Activated T-cell treated with anti-CD3 and anti-CD28 coated beads, Interleukin-2, amount 50 U/mL, for 4 hours (primary cell): ENCODE data around the gene SGK1. TPM values are rescaled to one million over a fixed set of nuclear protein-coding genes. Genes with fewer than 3 reads are reported as not detected.
"Not testable (repeated sequence)": the region's sequence is repeated elsewhere in the genome, so short reads cannot be mapped to it uniquely, and the experiment has no call there.

Source experiments
- ATAC-seq, 2 donors: fragments of 200-7000 bp; cut with Tn5 transposase; one replicate each; pipeline ENCODE4 v1.10.0; 2021
- DNase-seq: peaks from one replicate; pipeline ENCODE4 v3.0.0-alpha.2; 2020
- H3K27me3 Mint-ChIP-seq: one replicate; pipeline ENCODE4 v1.8.0; 2021; ENCODE audit warnings: low read depth, mixed read lengths
- H3K36me3 Mint-ChIP-seq: one replicate; pipeline ENCODE4 v1.8.0; 2022; ENCODE audit warnings: mixed read lengths; ENCODE audit not compliant: insufficient read depth
- H3K4me1 Mint-ChIP-seq: one replicate; pipeline ENCODE4 v1.8.0; 2021; ENCODE audit warnings: low read depth, mixed read lengths
- H3K4me3 Mint-ChIP-seq: one replicate; pipeline ENCODE4 v1.8.0; 2021; ENCODE audit warnings: mild to moderate bottlenecking, moderate library complexity, mixed read lengths
- H3K9me3 Mint-ChIP-seq: one replicate; pipeline ENCODE4 v1.8.0; 2021; ENCODE audit warnings: mixed read lengths
- total RNA-seq, 3 donors: library from RNA; stranded (reverse); gene quantifications; one replicate each; pipeline ENCODE4 v1.2.1, GENCODE V29; 2021

SGK1 gene
- total RNA-seq, 3 donors from 2014 or later: 26.4 to 40.4 (median 36.9) TPM

DNA sequence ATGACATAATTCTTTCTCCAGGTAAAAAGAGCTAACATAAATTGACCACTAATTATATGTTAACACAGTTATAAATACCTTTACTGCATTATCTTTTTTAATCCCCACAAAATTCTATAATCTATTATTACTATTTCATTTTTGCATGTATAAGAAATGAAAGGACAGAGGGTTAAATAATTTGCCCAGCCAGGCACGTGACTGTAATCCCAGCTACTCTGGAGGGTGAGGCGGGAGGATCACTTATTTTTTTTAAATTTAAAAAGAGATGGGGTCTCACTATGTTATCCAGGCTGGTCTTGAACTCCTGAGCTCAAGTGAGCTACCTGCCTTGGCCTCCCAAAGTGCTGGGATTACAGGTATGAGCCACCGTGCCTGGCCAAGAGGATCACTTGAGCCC, 121.9 kb downstream of the SGK1 start:
- DNase-seq: no peak
- H3K27me3 Mint-ChIP-seq: no peaks in the 10 kb centered on the region
- no peak for ATAC-seq
- no peak overlapping the region for H3K4me3 Mint-ChIP-seq
- H3K36me3 Mint-ChIP-seq: no peaks in the 10 kb centered on the region
- H3K4me1 Mint-ChIP-seq: peaks cover 11% of the 10 kb centered on the region
- no peaks in the 10 kb centered on the region for H3K9me3 Mint-ChIP-seq

- no peaks in the 10 kb centered on the region for H3K36me3 Mint-ChIP-seq
- ATAC-seq (no peak), DNase-seq (no peak)
- peaks cover 11% of the 10 kb centered on the region for H3K4me1 Mint-ChIP-seq
- H3K27me3 Mint-ChIP-seq: no peaks in the 10 kb centered on the region
- no peaks in the 10 kb centered on the region for H3K9me3 Mint-ChIP-seq
- no peak overlapping the region for H3K4me3 Mint-ChIP-seq
Measured at GRCh38 chr6:134195164-134195906, 122.6 kb downstream of the SGK1 start.

DNA sequence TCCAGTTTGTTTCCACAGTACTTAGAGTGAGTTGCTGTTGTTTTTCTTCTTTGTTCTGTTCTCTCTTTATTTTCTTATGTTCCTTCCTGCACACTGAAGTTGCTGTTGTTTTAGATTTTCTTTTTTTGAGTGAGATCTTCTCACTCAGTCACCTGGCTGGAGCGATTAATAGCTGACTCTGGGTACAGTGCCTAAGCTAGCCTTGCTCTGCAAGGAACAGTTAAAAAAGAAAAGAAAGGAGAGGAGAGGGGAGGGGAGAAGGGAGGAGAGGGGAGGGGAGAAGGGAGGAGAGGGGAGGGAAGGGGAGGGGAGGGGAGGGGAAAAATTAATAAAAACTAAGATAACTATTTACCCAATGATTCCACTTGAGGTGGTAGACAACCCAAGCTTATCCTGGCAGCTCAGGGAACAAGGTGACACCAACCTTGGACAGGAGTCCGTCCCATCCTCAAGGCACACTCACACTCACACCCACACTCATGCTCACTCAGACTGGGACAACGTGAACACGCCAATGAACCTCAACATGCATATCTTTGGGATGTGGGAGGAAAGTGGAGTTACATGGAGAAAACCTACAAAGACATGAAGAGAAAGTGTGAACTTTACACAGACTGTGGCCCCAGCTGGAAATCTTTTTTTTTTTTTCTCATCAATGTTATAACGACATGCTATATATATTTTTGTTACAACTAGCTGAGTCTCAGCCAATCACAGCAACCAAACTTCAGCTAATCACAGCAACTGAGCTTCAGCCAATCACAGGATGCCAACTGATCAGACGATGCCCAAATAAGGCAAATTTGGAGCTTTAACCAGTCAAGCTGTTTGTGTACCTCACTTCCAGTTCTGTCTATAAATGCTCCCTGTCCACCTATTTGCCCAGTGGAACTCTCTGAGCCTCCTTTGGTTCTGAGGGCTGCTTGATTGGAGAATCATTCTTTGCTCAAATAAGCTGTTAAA, 124.1 kb downstream of the SGK1 start:
- DNase-seq (no peak), ATAC-seq (no peak)
- Mint-ChIP-seq H3K27me3 (no peaks in the 10 kb centered on the region), H3K4me1 (peaks cover 11% of the 10 kb centered on the region), H3K9me3 (no peaks in the 10 kb centered on the region), H3K36me3 (no peaks in the 10 kb centered on the region), H3K4me3 (no peak overlapping the region)

GRCh38 chr6:134192609-134193008, 125.3 kb downstream of the SGK1 start:
- H3K36me3 Mint-ChIP-seq, H3K9me3 Mint-ChIP-seq, DNase-seq, H3K4me3 Mint-ChIP-seq, ATAC-seq, H3K27me3 Mint-ChIP-seq: not testable (repeated sequence)
- peaks cover 11% of the 10 kb centered on the region for H3K4me1 Mint-ChIP-seq

DNA sequence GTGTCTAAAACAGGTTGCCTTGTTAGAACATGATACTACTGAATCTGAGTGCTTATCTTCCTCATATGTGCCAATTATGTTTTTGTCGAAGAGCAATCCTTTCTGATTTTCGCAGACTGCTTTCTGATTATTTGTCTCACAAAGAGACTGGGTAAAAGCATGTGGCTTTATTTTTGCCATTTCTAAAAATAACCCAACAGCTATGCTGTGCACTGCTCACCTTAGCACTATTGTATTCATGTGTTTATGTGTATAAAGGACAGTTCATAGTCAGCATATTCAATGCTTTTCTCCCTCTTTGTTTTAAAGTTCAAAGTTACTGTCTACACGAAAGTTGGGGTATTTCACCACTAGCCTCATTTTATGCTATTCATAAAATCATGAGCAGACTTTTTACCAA, 127.0 kb downstream of the SGK1 start:
- Mint-ChIP-seq H3K4me1 (peaks cover 12% of the 10 kb centered on the region), H3K27me3 (no peaks in the 10 kb centered on the region), H3K4me3 (no peak overlapping the region), H3K9me3 (no peaks in the 10 kb centered on the region), H3K36me3 (no peaks in the 10 kb centered on the region)
- no peak for ATAC-seq
- no peak for DNase-seq

DNA sequence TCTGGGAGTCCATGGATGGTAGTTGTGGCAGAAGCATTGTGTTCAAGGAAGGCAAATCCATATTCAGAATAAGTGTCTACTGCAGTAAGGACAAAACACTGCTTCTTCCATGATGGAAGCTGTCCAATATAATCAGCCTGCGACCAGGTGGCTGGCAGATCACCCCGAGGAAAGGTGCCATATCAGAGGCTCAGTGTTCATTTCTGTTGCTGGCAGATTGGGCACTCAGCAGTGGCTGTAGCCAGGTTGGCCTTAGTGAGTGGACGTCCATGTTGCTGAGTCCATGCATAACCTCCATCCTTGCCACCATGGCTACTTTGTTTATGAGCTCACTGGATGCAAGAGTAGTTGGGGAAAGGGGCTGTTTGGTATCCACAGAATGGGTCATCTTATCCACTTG, 130.2 kb downstream of the SGK1 start:
- no peak for ATAC-seq
- Mint-ChIP-seq H3K4me1 (peaks cover 10% of the 10 kb centered on the region), H3K27me3 (no peaks in the 10 kb centered on the region), H3K36me3 (no peaks in the 10 kb centered on the region), H3K9me3 (no peaks in the 10 kb centered on the region), H3K4me3 (no peak overlapping the region)
- DNase-seq: no peak

DNA sequence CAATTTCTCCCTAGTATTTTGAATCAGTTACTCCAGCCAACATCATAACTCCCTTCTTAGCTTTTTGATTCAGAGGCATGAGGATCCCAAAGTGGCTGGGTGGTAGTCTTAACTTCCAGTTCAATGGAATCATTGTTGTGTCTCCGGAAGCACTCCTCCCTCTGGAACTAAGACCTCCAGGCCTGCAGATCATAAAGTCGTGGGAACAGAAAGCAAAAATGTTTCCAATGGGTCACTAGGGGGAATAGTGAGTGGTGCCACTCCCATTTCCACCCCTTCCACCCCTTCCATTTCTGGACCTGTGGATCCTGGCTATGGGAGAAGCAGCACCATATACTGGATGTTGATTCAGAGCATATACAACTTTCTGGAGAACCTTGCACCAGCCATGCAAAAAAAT, 130.8 kb downstream of the SGK1 start:
- no peak overlapping the region for H3K4me3 Mint-ChIP-seq
- H3K36me3 Mint-ChIP-seq: no peaks in the 10 kb centered on the region
- no peak for ATAC-seq
- peaks cover 10% of the 10 kb centered on the region for H3K4me1 Mint-ChIP-seq
- DNase-seq: no peak
- no peaks in the 10 kb centered on the region for H3K27me3 Mint-ChIP-seq
- no peaks in the 10 kb centered on the region for H3K9me3 Mint-ChIP-seq

DNA sequence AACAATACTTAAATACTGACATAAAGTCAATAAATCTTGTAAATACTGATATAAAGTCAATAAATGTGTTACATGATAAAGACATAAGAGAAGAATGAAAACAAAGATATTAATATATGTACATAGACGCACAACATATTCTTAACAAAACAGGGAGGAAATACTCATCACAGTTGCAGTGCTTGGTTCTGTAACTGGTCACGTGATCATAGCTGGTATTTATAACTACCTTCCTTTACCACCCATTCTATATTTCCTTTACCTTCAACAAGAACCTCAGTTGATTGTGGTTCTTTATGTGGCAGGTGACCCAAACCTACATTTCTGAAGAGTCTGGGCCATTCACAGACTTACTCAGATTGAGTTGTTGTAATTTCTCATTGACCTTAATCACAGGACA, 131.6 kb downstream of the SGK1 start:
- Mint-ChIP-seq H3K4me3 (no peak overlapping the region), H3K27me3 (no peaks in the 10 kb centered on the region), H3K4me1 (peaks cover 10% of the 10 kb centered on the region), H3K9me3 (no peaks in the 10 kb centered on the region), H3K36me3 (no peaks in the 10 kb centered on the region)
- ATAC-seq (no peak), DNase-seq (no peak)

- no peak overlapping the region for H3K4me3 Mint-ChIP-seq
- no peaks in the 10 kb centered on the region for H3K9me3 Mint-ChIP-seq
Measured at GRCh38 chr6:134185277-134185676, 132.6 kb downstream of the SGK1 start.

DNA sequence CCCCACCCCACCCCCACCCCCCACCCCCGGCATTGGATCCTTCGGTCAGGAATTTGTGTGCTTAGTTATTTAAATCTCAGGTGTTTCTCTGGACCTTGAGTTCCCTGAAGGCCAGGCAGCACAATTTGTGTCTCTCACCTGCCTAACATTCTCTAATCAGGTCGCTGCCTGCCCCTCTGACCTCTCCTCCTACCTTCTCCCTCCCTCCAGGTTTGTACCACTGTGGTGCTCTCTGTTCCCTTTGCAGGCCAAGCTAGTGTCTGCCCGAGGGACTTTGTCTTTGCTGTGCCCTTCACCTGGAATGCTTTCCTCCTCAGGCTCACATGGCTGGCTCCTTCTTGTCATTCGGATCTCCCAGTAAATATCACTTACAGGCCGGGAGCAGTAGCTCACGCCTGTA, 134.1 kb downstream of the SGK1 start:
- no peaks in the 10 kb centered on the region for H3K36me3 Mint-ChIP-seq
- no peak overlapping the region for H3K4me3 Mint-ChIP-seq
- H3K4me1 Mint-ChIP-seq: peaks cover 13% of the 10 kb centered on the region
- ATAC-seq: no peak
- no peaks in the 10 kb centered on the region for H3K27me3 Mint-ChIP-seq
- no peaks in the 10 kb centered on the region for H3K9me3 Mint-ChIP-seq
- DNase-seq: no peak

More at GRCh38 chr6:134185277-134185676, 132.6 kb downstream of the SGK1 start:
- peaks cover 7% of the 10 kb centered on the region for H3K4me1 Mint-ChIP-seq
- DNase-seq (no peak), ATAC-seq (no peak)
- H3K27me3 Mint-ChIP-seq: no peaks in the 10 kb centered on the region
- H3K36me3 Mint-ChIP-seq: no peaks in the 10 kb centered on the region

GRCh38 chr6:134182528-134182927, 135.4 kb downstream of the SGK1 start:
- H3K4me1 Mint-ChIP-seq: peaks cover 23% of the 10 kb centered on the region
- H3K4me3 Mint-ChIP-seq: no peak overlapping the region
- H3K9me3 Mint-ChIP-seq: no peaks in the 10 kb centered on the region
- no peaks in the 10 kb centered on the region for H3K27me3 Mint-ChIP-seq
- H3K36me3 Mint-ChIP-seq: no peaks in the 10 kb centered on the region
- no peak for DNase-seq
- no peak for ATAC-seq

- not testable (repeated sequence) for H3K4me3 Mint-ChIP-seq, H3K9me3 Mint-ChIP-seq, H3K27me3 Mint-ChIP-seq, DNase-seq, H3K36me3 Mint-ChIP-seq, ATAC-seq
- peaks cover 28% of the 10 kb centered on the region for H3K4me1 Mint-ChIP-seq
Measured at GRCh38 chr6:134181726-134182125, 136.2 kb downstream of the SGK1 start.

- ATAC-seq, H3K36me3 Mint-ChIP-seq, H3K4me3 Mint-ChIP-seq, DNase-seq, H3K27me3 Mint-ChIP-seq, H3K9me3 Mint-ChIP-seq: not testable (repeated sequence)
- H3K4me1 Mint-ChIP-seq: peaks cover 28% of the 10 kb centered on the region
Measured at GRCh38 chr6:134181251-134181650, 136.7 kb downstream of the SGK1 start.

- DNase-seq, ATAC-seq, H3K36me3 Mint-ChIP-seq, H3K9me3 Mint-ChIP-seq, H3K4me3 Mint-ChIP-seq, H3K27me3 Mint-ChIP-seq: not testable (repeated sequence)
- H3K4me1 Mint-ChIP-seq: peaks cover 33% of the 10 kb centered on the region
Measured at GRCh38 chr6:134180540-134180939, 137.4 kb downstream of the SGK1 start.
